Erythroblast (primary cell): Measurements from ENCODE around the gene TMSB4X.

ENCODE experiments used
- GATA1 ChIP-seq: IDR thresholded peaks from 2 replicates; pipeline ENCODE4 v1.6.1; 2011; ENCODE audit warnings: low read depth, mild to moderate bottlenecking, control low read depth, low read length, moderate library complexity
- POLR2A ChIP-seq: IDR thresholded peaks from 2 replicates; pipeline ENCODE4 v1.6.1; 2011; ENCODE audit warnings: mild to moderate bottlenecking, low read length

DNA sequence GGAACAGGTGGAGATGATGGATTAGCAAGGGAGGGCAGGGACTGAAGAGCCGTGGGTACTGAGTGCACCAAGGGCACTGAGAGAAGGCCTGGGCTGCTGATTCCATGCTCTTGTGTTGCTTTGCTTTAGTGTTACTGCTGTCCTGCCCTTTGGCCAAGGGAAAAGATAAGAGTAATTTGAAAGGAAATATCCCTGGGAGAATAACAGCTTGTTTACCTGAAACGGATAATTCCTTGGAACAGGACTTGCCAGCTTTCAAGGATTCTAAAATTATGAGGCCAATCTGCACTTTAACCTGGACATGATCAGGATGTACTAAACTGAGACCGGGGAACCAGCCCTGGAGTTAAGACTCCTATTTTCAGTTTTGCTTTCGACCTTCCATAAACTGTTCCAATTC, 49.1 kb downstream of the TMSB4X start:
- TF ChIP-seq POLR2A: no peak
- TF ChIP-seq GATA1: no peak
